Right renal pelvis (tissue), 4 donors: Measurements from ENCODE around the gene SLC26A11. TPM values are rescaled to one million over a fixed set of nuclear protein-coding genes. Genes with fewer than 3 reads are reported as not detected.
"Not testable (repeated sequence)": the region's sequence is repeated elsewhere in the genome, so short reads cannot be mapped to it uniquely, and the experiment has no call there.

Experiments
- DNase-seq, 4 donors: peaks; one replicate each; pipeline ENCODE4 v3.0.0-alpha.2; 2013; ENCODE audit warnings: low read depth in 4 of 4, low spot score in 3 of 4, missing footprints in 1 of 4
- polyA plus RNA-seq, 4 donors: library from polyadenylated mRNA; unstranded; fragments of 120-200 nt; gene quantifications; one replicate each; pipeline ENCODE4 v1.2.1, GENCODE V29; 2013; ENCODE audit not compliant: insufficient read length in 4 of 4

Gene SLC26A11
- polyA plus RNA-seq, 4 donors = 22.9 to 28.8 (median 25.7) TPM

GRCh38 chr17:80275857-80276256 is 55.6 kb downstream of the SLC26A11 start:
- not testable (repeated sequence) for DNase-seq

DNA sequence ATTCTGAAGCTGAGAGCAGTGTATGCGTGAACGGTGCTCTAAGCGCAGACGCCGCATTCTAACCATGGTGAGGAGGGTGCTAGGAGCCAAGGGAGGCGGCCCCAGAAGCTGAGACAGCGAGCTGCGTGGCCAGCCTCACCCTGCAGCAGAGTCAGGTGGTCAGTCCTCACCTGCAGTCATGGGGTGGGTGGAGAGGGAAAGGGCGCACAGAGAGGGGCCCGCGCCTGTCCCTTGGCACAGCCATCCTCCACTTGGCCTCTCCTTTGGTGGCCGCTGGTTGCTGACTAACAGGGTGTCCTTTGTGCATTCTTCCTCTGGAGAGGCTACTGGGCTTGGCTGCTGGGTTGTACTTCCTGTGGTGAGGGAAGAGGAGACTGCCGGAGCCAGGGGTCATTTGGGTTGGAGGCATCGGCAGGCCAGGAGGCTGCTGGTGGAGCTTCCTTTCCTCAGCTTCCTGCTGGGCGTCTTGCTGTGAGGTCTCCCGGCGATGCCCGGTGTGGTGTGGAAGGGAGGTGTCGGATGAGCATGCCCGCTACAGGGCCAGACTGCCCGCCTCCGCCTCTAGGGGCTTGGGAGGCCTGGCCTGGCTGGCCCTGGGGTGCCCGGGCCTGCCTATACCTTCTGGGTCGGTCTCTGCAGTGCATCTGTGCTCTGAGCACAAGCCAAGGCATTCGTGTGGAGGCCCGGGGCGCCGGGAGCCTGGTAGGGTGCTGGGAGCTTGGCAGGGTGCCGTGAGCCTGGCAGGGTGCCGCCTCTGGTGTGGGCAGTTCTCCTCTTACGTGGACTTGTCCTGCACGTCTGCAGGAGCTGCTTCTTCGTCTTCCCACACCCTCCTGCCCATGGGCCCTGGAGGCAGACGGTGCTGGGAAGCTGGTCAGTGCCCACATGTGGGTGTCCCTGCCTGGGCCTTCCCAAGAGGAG is 57.8 kb downstream of the SLC26A11 start:
- no peak for DNase-seq

DNA sequence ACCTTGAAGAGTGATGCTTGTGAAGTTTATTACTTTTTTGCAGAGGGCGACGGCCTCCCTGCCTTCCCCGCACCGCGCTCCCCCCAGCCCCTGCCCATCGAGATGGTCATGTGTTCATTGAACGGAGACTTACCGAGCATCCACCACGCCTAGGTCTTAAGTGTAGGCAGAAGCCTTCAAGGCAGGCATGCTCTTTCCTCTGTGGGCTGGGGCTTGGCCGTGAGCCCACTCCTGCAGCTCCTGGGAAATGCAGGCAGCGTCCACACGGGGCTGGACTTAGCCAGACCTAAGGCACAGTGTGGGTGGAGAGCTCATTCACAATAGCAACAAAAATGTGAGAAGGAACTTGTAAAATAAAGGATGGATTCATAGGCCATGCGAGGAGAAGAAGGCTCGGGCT is 59.7 kb downstream of the SLC26A11 start:
- no peak for DNase-seq

DNA sequence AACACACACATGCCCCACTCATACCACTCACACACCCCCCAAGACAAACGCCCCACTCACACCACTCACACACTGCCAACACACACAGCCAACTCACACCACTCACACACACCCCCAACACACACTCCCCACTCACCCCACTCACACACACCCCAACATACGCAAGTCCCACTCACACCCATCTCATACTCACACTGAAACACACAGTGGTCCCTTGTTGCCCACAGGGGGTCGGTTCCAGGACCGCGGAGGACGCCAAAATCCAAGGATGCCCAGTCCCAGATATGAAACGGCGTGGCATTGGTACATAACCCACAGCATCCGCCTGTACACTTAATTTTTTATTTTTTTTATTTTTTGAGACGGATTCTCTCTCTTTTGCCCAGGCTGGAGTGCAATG is 61.3 kb downstream of the SLC26A11 start:
- no peak for DNase-seq

DNA sequence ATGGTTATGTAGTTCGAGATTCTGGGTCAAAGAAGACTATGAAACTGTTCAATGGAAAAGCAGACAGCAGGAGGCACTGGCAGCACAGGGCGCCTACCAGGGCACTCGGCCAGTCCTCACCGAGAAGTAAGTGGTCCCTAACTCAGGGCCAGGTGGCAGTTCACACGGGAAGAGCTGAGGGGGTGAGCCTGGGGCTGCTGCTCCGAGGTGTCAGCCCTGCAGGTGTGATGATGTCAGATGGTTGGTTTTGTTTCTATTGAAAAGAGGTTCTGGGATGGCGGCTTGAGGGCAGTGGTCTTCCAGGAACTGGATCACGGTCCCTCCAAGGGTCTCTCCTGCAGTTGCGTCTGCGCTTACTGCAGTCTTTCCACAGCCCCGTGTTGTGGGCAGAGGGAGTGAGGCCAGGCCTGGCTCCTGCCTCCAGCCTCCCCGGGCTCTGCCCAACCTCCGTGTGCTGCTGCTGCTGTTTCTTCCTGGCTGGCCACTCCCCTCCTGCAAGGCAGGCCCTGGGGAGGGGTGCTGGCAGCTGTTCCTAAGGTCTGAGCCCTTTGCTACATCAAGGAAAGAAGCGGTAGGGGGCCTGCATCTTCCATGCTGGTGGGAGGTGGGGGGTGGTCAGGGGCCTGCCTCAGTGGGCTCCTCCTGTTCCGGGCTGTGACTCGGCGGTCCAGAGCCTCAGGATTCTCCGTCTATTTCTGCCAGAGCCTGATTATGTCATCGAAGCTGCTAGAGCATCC is 63.1 kb downstream of the SLC26A11 start:
- no peak for DNase-seq

DNA sequence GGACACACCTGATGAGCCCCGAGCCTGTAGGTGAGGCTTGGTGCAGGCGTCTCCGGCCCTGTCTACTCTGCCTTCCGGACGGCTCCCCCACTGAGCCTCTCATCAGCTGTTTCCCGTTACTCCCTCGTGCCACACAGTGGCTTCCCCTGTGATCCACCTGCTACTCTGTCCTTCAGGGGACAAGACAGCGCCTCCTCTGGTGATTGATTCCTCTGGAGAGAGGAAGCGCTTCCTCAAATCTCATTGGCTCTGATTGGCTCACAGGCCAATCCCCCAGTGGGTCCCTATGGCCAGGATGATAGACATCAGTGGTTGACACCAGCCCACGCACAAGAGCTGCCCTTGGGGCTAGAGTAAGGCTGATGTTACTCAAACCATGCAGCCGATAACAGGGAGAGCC is 64.4 kb downstream of the SLC26A11 start:
- no peak for DNase-seq

DNA sequence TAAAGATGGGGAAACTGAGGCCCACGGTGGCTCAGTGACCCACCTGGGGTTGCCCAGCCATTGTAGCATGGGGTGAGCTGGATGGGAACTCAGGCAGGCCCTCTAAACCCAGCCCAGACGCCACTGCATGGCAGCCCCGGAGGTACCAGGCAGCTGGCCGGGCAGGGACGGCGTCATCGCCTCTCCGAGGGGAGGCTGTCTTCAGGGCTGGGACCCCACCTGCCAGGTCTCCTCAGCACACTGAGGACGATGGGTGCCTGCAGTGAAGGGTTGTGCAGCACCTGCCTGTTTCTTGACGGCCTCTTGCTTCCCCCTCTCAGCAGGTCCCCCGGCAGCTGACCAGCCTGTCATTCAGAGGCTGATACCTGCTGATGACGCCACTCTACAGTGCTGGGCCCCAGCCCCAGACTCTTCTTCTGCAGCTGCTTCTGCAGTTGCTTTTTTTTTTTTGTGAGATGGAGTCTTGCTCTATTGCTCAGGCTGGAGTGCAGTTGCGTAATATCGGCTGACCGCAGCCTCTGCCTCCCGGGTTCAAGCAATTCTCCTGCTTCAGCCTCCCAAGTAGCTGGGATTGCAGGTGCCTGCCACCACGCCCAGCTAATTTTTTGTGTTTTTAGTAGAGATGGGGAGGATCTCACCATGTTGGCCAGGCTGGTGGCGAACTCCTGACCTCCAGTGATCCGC is 65.2 kb downstream of the SLC26A11 start:
- no peak for DNase-seq

- DNase-seq = no peak
Observed at GRCh38 chr17:80286638-80286960, 66.4 kb downstream of the SLC26A11 start.

DNA sequence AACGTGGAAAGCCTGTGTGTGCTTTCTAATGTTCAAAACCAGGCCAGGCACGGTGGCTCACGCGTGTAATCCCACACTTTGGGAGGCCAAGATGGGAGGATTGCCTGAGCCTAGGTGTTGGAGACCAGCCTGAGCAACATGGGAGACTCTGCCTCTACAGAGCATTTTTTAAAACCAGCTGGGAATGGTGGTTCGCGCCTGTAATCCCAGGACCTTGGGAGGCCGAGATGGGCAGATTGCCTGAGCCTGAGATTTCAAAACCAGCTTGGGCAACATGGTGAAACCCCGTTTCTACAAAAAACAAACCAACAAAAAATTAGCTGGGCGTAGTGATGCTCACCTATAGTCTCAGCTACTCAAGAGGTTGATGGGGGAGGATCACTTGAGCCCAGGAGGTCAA is 66.8 kb downstream of the SLC26A11 start:
- DNase-seq = no peak

GRCh38 chr17:80287806-80288567 is 67.8 kb downstream of the SLC26A11 start:
- no peak for DNase-seq

DNA sequence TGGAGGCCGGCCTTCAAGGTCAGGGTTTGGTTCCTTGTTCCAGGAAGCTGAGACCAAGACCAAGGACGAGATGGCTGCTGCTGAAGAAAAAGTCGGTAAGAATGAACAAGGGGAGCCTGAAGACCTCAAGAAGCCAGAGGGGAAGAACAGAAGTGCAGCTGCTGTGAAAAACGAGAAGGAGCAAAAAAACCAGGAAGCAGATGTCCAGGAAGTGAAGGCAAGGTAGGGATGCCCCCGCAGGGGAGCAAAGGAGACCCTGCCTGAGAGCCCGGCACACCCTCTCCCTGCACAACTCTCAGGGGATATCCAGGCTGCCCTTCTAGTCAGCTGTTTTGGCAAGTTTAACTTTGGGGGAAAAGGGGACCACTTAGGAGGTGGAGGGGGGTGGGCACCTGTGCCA is 69.4 kb downstream of the SLC26A11 start:
- DNase-seq = no peak

GRCh38 chr17:80290156-80290555 is 69.9 kb downstream of the SLC26A11 start:
- no peak for DNase-seq

GRCh38 chr17:80291260-80291659 is 71.0 kb downstream of the SLC26A11 start:
- no peak for DNase-seq

DNA sequence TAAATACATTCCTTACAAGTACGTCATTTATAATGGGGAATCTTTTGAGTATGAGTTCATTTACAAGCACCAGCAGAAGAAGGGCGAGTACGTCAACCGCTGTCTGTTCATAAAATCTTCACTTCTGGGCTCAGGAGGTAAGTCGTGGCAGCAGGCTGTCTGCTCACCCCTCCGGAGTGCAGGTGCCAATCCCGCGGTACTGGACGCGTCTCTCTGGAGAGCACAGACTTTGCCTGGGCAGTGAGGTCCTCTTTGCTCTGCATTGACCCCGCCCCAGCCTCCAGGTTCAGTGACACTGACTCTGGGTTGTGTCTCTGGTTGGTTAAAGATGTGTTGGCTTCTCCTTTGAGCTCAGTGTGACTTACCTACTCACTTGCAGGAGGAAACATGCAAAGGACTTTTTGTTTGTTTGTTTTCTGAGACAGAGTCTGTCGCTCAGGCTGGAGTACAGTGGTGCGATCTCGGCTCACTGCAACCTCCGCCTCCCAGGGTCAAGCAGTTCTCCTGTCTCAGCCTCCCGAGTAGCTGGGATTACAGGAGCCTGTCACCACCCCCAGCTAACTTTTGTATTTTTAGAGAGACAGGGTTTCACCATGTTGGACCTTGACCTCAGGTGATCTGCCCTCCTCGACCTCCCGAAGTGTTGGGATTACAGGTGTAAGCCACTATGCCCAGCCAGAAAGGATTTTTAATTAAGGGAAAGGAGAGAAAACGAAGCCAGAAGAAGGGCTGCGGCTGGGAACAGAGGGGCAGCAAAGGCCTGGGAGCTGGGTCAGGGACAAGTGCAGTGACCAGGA is 71.7 kb downstream of the SLC26A11 start:
- no peak for DNase-seq

GRCh38 chr17:80292521-80292971 is 72.3 kb downstream of the SLC26A11 start:
- peak in 1 of 4 donors; percentile 14 for DNase-seq

DNA sequence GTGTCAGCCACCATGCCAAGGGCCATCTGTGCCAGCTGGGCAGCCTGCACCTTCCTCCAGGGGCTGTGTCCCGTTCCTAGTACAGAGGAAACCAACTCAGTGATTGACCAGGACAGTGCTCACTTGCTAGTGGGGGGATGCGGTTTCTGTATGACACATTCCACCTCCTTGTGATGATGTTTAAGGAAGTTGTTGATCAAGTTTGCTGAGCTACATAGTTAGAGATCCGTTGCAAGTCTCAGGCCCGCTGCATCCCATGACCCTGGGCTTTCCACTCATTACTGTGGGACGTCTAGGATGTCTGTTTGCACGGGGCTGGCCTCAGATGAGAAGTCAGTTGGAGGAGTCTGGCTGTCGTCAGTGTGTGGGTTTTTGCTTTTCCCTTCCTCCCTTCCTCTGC is 74.0 kb downstream of the SLC26A11 start:
- DNase-seq = no peak

GRCh38 chr17:80294653-80295052 is 74.4 kb downstream of the SLC26A11 start:
- no peak for DNase-seq

GRCh38 chr17:80295146-80295545 is 74.9 kb downstream of the SLC26A11 start:
- no peak for DNase-seq

DNA sequence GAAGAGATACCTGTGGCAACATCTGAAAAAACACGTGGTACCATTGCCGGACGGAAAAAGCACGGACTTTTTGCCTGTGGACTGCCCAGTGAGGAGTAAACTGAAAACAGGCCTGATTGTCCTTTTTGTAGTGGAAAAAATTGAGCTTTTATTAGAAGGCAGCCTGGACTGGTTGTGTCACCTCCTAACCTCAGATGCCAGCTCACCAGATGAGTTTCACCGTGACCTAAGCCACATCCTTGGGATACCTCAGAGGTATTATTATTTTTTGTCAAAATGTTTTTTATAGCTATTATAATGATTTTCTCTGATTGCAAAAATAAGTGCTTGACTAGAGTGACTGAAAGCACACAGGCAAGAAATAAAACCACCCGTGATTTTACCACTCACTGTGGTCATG is 75.3 kb downstream of the SLC26A11 start:
- no peak for DNase-seq

GRCh38 chr17:80296221-80296620 is 76.0 kb downstream of the SLC26A11 start:
- DNase-seq = no peak
